Common myeloid progenitor, CD34-positive (primary cell): ENCODE results near the gene ILF3.

ENCODE experiments used
- CTCF ChIA-PET: fragments of 350-600 bp; sonication (Branson Sonifier 250); formaldehyde crosslinking; loops from one replicate; lab custom pipeline; 2021; ENCODE audit warnings: antibody characterized with exemption; lab: Charles Lee
- POLR2A ChIA-PET: fragments of 350-600 bp; sonication (Branson Sonifier 250); formaldehyde crosslinking; loops from one replicate; lab custom pipeline; 2021; ENCODE audit warnings: antibody characterized with exemption; lab: Charles Lee
- DNase-seq, 3 donors: peaks; one replicate each; pipeline versions ENCODE4 v3.0.0 to v3.0.0-alpha.2; 2013
- H3K27ac ChIP-seq, 2 experiments: 1 replicate in 1 of 2; 2 replicates in 1 of 2; pipeline ENCODE4 v1.7.0; 2013; ENCODE audit warnings: inconsistent platforms in 2 of 2, low read length in 2 of 2, mild to moderate bottlenecking in 2 of 2, low read depth in 1 of 2, moderate library complexity in 1 of 2; ENCODE audit not compliant: severe bottlenecking in 2 of 2, insufficient read depth in 1 of 2, poor library complexity in 1 of 2
- H3K27me3 ChIP-seq, 5 experiments: replicated peaks in 2 of 5; 1 replicate in 3 of 5; 2 replicates in 2 of 5; pipeline versions ENCODE4 v1.6.1 to v1.7.0; 2013; ENCODE audit warnings: low read length in 4 of 5, mild to moderate bottlenecking in 2 of 5, moderate library complexity in 2 of 5, inconsistent platforms in 1 of 5; ENCODE audit not compliant: insufficient read depth in 5 of 5, control insufficient read depth in 4 of 5
- H3K36me3 ChIP-seq, 4 experiments: 1 replicate in 2 of 4; 2 replicates in 2 of 4; pipeline versions ENCODE4 v1.6.1 to v1.7.0; 2013; ENCODE audit warnings: low read length in 3 of 4, control low read depth in 1 of 4, mild to moderate bottlenecking in 1 of 4; ENCODE audit not compliant: control insufficient read depth in 4 of 4, insufficient read depth in 4 of 4
- H3K4me1 ChIP-seq, 4 experiments: 1 replicate in 3 of 4; 2 replicates in 1 of 4; pipeline versions ENCODE4 v1.6.1 to v1.7.1; 2013; ENCODE audit warnings: low read length in 3 of 4, mild to moderate bottlenecking in 3 of 4, control low read depth in 1 of 4, inconsistent platforms in 1 of 4, moderate library complexity in 1 of 4; ENCODE audit not compliant: control insufficient read depth in 4 of 4, insufficient read depth in 4 of 4; ENCODE audit errors: control extremely low read depth in 1 of 4
- H3K4me3 ChIP-seq, 7 experiments: 1 replicate in 4 of 7; 2 replicates in 3 of 7; pipeline versions ENCODE4 v1.5.1 to v1.7.0; 2013; ENCODE audit warnings: mild to moderate bottlenecking in 7 of 7, low read length in 6 of 7, moderate library complexity in 6 of 7, inconsistent platforms in 2 of 7, low read depth in 2 of 7, control low read depth in 1 of 7; ENCODE audit not compliant: insufficient read depth in 4 of 7, control insufficient read depth in 1 of 7; ENCODE audit errors: extremely low read depth in 1 of 7
- H3K9me3 ChIP-seq, 5 experiments: 1 replicate in 4 of 5; 2 replicates in 1 of 5; pipeline versions ENCODE4 v1.6.1 to v1.7.1; 2013; ENCODE audit warnings: low read length in 4 of 5, mild to moderate bottlenecking in 2 of 5, inconsistent platforms in 1 of 5, low read depth in 1 of 5, moderate library complexity in 1 of 5; ENCODE audit not compliant: control insufficient read depth in 4 of 5, insufficient read depth in 2 of 5; ENCODE audit errors: control extremely low read depth in 1 of 5
- WGBS: methylation state at CpG from one replicate; pipeline ENCODE4 v1.1.5; 2013; ENCODE audit not compliant: insufficient coverage; 5-methylcytosine and 5-hydroxymethylcytosine counted together

ILF3 gene

GRCh38 chr19:10708291-10708690 is 54.1 kb downstream of the ILF3 start:
- H3K4me3 ChIP-seq, result no peak overlapping the region
- no peaks in the 10 kb centered on the region for H3K27me3 ChIP-seq
- no peak for DNase-seq
- no peaks in the 10 kb centered on the region for H3K9me3 ChIP-seq
- peaks cover 0 to 26% (median 15%) of the 10 kb centered on the region in 4 experiments for H3K36me3 ChIP-seq
- no peak overlapping the region for H3K27ac ChIP-seq
- ChIA-PET POLR2A (no interaction called here), CTCF (no interaction called here)
- H3K4me1 ChIP-seq, result peaks cover 0 to 7% (median 4%) of the 10 kb centered on the region in 4 experiments
- WGBS, result 100% methylated on average over 7 of the region's 7 CpGs

- Histone ChIP-seq H3K4me1 (peaks cover 0 to 11% (median 6%) of the 10 kb centered on the region in 4 experiments), H3K9me3 (no peaks in the 10 kb centered on the region), H3K4me3 (no peak overlapping the region), H3K27ac (no peak overlapping the region), H3K36me3 (peaks cover 0 to 29% (median 14%) of the 10 kb centered on the region in 4 experiments), H3K27me3 (no peaks in the 10 kb centered on the region)
- WGBS, result 95% methylated on average over 10 of the region's 14 CpGs
- ChIA-PET CTCF (interaction anchor here (1.0 to 8.4 kb wide), 3 partner anchors 11 to 165 kb away, joined by 3 to 69 read pairs (median 3); partner anchors contain the start of gene QTRT1), POLR2A (no interaction called here)
- DNase-seq, result no peak
Measured at GRCh38 chr19:10712045-10712444, 57.9 kb downstream of the ILF3 start.

GRCh38 chr19:10712754-10713153 is 58.6 kb downstream of the ILF3 start:
- Histone ChIP-seq H3K27ac (peak overlapping the region in 1 of 2 experiments; percentile 25), H3K4me3 (no peak overlapping the region), H3K36me3 (peaks cover 0 to 23% (median 13%) of the 10 kb centered on the region in 4 experiments), H3K27me3 (no peaks in the 10 kb centered on the region), H3K4me1 (peaks cover 0 to 13% (median 7%) of the 10 kb centered on the region in 4 experiments), H3K9me3 (no peaks in the 10 kb centered on the region)
- CTCF ChIA-PET, result interaction anchor here (1.0 to 8.4 kb wide), 2 partner anchors 12 to 151 kb away, joined by 3 to 69 read pairs; partner anchors contain the start of gene QTRT1
- POLR2A ChIA-PET, result no interaction called here
- DNase-seq, result no peak
- 98% methylated on average over 18 of the region's 23 CpGs for WGBS

GRCh38 chr19:10713317-10713716 is 59.2 kb downstream of the ILF3 start:
- CTCF ChIA-PET, result interaction anchor here (1.0 to 8.4 kb wide), 2 partner anchors 12 to 150 kb away, joined by 3 to 69 read pairs; partner anchors contain the start of gene QTRT1

GRCh38 chr19:10717054-10717355 is 62.9 kb downstream of the ILF3 start:
- ChIA-PET CTCF (interaction anchor here (0.6 to 8.4 kb wide), 19 partner anchors 11 to 147 kb away, joined by 3 to 69 read pairs (median 5); partner anchors contain the start of gene QTRT1), POLR2A (interaction anchor here (0.6 to 1.9 kb wide), 2 partner anchors 50 to 119 kb away, joined by 4 to 8 read pairs; partner anchors contain the start of gene TMED1)
- Histone ChIP-seq H3K27ac (peak overlapping the region in 1 of 2 experiments; percentile 16), H3K36me3 (peaks cover 0 to 25% (median 12%) of the 10 kb centered on the region in 4 experiments), H3K4me1 (peaks cover 0 to 28% (median 24%) of the 10 kb centered on the region in 4 experiments), H3K4me3 (peak overlapping the region in 5 of 7 experiments; percentile 37 to 74 (median 48)), H3K9me3 (no peaks in the 10 kb centered on the region), H3K27me3 (no peaks in the 10 kb centered on the region)
- no peak for DNase-seq
- 36% methylated on average over 12 of the region's 12 CpGs for WGBS

More at GRCh38 chr19:10713317-10713716, 59.2 kb downstream of the ILF3 start:
- H3K4me1 ChIP-seq, result peaks cover 0 to 13% (median 7%) of the 10 kb centered on the region in 4 experiments
- no CpG with 5 or more reads among the region's 5 CpGs for WGBS
- no peak overlapping the region for H3K4me3 ChIP-seq
- H3K27me3 ChIP-seq, result no peaks in the 10 kb centered on the region
- peak overlapping the region in 1 of 2 experiments; percentile 25 for H3K27ac ChIP-seq
- no peaks in the 10 kb centered on the region for H3K9me3 ChIP-seq
- H3K36me3 ChIP-seq, result peaks cover 0 to 20% (median 10%) of the 10 kb centered on the region in 4 experiments
- POLR2A ChIA-PET, result interaction anchor here (0.6 kb wide), 1 partner anchor 151 kb away, joined by 3 read pairs; no protein-coding TSS in a partner anchor
- DNase-seq, result peak; percentile 56 to 90 (median 88)

GRCh38 chr19:10717356-10718204 is 63.4 kb downstream of the ILF3 start, which contains the start of gene DNM2:
DNM2 (plus strand) TSS chr19:10718079; CDS start chr19:10718243, 164 bp downstream.
- ChIA-PET POLR2A (interaction anchor here (0.6 to 1.9 kb wide), 3 partner anchors 10 to 407 kb away, joined by 3 to 8 read pairs (median 5); partner anchors contain the start of gene TMED1), CTCF (interaction anchor here (0.6 to 8.4 kb wide), 25 partner anchors 11 to 147 kb away, joined by 3 to 69 read pairs (median 4); partner anchors contain the start of gene QTRT1)
- Histone ChIP-seq H3K9me3 (no peaks in the 10 kb centered on the region), H3K36me3 (peaks cover 0 to 26% (median 12%) of the 10 kb centered on the region in 4 experiments), H3K4me1 (peaks cover 0 to 28% (median 24%) of the 10 kb centered on the region in 4 experiments), H3K4me3 (peak within 1 kb of the TSS; percentile 81 to 98 (median 96)), H3K27ac (peak within 1 kb of the TSS; percentile 75 to 87), H3K27me3 (no peaks in the 10 kb centered on the region)
- peak; percentile 100 for DNase-seq
- under 1% methylated on average over 50 of the region's 57 CpGs for WGBS
